ENCODE measurements around the gene SYNE1.

GRCh38 chr6:152124429-152125074, 512.6 kb downstream of the SYNE1 start:
- TF ChIP-seq POLR2A (IDR thresholded peaks at IDR 0.05; ENCODE audit: low read length), result no peak
- TF ChIP-seq GATA1 (IDR thresholded peaks at IDR 0.05; ENCODE audit: low read depth, low read length), result no peak

All from erythroblast (primary cell).